Daoy (cell line): Measurements from ENCODE around the gene TOM1. TPM values are rescaled to one million over a fixed set of nuclear protein-coding genes. Genes with fewer than 3 reads are reported as not detected.

ENCODE experiments used
- DNase-seq: peaks from one replicate; pipeline ENCODE4 v3.0.0-alpha.2; 2015; ENCODE audit warnings: low read depth
- total RNA-seq: library from RNA; depleted of rRNA; stranded (reverse); fragments of >200 nt; shearing (Covaris generic); gene quantifications from 2 replicates; pipeline ENCODE4 v1.2.3, GENCODE V29; 2014

The TOM1 gene
- total RNA-seq, 1 experiment from 2014 or later, result 25.8 TPM

- no peak for DNase-seq
Measured at GRCh38 chr22:35324067-35324466, 24.4 kb downstream of the TOM1 start.

DNA sequence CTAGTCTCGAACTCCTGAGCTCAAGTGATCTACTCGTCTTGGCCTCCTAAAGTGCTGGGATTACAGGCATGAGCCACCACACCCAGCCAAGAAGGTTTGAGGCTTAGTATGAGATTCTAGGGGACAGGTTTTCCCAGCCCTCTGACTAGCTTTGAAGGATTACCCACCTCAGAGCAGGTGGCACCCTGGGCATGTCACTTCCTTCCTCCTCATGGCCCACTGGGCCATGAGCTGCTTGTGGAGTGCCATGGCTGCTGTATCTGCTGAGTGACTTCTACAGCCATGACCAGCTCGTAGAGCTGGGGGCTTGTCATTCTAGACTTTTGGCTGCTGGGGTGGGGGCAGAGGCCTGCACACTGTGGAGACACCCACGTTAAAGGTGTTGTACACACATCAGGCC, 25.1 kb downstream of the TOM1 start:
- no peak for DNase-seq

DNA sequence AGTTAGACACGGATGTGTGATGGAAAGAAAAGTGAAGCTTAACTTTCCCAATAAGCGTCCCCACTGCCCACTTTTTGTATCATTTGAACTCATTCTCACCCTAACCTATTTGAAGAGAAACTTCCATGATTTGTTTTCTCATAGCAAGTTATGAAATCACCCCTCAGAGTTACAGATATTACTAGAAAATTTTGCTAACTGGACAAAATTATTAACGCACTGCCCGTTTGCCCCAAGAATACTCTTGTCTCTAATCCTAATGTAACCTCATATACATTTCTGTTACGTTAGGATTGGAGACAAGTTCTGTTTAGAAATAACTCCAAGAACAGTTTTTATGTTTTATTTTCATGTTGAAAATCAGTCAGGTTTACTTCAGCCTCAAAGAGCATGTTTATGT, 25.5 kb downstream of the TOM1 start:
- no peak for DNase-seq

GRCh38 chr22:35326854-35327562, 27.3 kb downstream of the TOM1 start:
- DNase-seq, result no peak

- DNase-seq, result no peak
Measured at GRCh38 chr22:35327690-35328471, 28.2 kb downstream of the TOM1 start.

GRCh38 chr22:35328472-35328885, 28.8 kb downstream of the TOM1 start:
- no peak for DNase-seq

DNA sequence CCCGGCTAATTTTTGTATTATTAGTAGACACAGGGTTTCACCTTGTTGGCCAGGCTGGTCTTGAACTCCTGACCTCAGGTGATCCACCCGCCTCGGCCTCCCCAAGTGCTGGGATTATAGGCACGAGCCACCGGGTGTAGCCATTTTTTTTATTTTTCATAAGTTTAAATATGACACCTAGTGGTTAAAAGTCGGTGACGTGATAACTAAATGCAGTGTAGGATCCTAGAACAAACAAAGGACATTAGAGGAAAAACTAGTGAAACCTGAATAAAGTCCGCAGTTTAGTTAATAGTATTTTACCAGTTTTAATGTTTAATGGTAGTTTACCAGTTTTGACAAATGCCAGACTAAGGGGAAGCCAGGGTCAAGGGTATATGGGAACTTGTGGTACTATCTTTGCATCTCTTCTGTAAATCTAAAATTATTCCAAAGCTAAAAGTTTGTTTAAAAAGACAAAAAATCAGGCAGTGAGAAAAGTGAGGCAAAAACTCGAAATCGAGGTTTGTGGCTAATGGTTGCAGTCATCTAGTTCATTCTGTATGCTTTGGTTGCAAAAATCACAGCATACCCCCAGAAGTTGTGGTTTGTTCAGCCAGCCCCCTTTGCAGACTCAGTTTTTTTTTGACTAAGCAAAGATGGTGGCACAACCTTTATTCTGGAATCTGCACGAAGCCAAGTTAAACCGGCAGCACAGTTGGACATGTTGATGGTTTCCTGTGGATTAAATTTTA, 29.6 kb downstream of the TOM1 start:
- no peak for DNase-seq

DNA sequence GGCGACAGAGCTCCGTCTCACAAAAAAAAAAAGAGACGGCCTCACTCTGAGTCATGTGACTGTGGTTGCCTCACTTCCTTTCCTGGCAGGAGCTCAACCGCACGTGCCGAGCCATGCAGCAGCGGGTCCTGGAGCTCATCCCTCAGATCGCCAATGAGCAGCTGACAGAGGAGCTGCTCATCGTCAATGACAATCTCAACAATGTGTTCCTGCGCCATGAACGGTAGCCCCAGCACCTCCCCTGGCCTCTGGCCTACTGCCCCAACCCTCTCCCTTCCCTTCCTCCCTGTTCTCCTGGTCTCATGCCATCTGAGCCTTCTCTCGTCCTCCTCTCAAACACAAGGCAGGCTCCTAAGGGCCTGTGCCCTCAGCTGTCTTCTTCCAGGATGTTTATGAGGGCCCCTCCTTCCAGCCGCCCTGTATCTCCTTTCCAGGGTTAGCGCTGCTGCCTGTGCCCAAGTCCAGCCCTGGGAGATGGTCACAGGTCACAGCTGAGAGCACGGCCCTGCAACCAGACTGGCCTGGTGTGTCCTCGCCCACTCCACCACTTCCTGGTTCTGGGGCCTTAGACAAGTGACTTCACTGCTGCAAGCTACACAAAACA, 30.7 kb downstream of the TOM1 start:
- peak; percentile 51 for DNase-seq

DNA sequence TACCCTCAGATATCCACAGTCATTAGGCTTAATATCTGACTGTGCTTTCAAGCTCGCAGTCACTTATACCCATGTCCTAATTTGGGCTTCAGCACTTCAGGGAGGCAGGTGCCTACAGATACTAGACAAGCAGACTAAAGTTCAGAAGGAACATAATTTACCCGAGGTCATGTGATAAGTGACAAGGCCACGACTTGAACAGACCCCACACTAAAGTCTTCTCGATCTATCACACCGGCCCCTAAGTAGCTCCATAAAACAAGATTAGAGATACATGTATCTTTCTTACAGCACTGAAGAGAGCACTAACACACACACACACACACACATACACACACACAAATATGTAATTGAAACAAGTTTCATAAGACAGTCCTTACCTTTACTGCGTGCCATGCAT, 32.6 kb downstream of the TOM1 start:
- DNase-seq, result no peak

- DNase-seq, result no peak
Measured at GRCh38 chr22:35333220-35333619, 33.5 kb downstream of the TOM1 start.

- no peak for DNase-seq
Measured at GRCh38 chr22:35334004-35334403, 34.3 kb downstream of the TOM1 start.

GRCh38 chr22:35335468-35335867, 35.8 kb downstream of the TOM1 start:
- no peak for DNase-seq

DNA sequence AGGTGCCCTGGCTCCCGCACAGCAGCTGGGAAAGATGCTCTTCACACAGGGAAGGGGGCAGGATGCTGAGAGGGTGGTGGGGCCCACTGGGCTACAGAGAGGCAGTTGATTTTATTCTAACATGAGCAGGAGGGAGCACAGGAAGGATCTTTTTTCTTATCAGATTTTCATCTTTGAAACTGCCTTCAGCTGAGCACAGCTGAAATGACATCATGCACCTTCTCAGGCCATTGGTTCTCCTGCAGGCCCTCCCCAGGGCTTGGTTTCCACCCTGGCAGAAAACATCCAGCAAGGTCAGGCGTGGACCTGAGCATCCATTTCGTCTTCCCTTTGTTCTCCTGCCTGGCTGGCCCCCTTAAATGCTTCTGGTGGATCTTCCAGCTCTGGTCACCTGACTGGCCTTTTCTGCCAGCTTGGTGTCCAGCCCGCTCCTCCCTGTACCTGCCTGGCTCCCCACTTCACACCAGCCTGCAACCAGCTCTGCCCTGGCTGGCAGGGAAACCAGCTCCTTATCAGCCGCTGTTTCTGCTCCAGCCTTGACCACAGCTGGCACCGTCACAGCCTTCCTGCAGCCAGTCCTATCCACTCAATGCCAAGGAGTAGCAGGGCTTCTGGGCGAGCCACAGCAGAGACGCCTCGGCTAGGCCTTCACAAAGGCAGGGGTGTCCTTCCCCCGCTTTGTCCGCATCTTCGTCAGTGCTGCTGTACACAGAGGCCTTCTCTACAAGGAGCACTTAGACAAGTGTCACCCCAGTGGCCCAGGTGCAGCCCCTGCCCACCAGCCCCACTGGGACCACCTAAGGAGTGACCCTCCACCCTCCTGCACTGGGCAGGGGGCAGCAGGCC, 36.5 kb downstream of the TOM1 start:
- no peak for DNase-seq

GRCh38 chr22:35337932-35338331, 38.2 kb downstream of the TOM1 start:
- DNase-seq, result peak; percentile 29

DNA sequence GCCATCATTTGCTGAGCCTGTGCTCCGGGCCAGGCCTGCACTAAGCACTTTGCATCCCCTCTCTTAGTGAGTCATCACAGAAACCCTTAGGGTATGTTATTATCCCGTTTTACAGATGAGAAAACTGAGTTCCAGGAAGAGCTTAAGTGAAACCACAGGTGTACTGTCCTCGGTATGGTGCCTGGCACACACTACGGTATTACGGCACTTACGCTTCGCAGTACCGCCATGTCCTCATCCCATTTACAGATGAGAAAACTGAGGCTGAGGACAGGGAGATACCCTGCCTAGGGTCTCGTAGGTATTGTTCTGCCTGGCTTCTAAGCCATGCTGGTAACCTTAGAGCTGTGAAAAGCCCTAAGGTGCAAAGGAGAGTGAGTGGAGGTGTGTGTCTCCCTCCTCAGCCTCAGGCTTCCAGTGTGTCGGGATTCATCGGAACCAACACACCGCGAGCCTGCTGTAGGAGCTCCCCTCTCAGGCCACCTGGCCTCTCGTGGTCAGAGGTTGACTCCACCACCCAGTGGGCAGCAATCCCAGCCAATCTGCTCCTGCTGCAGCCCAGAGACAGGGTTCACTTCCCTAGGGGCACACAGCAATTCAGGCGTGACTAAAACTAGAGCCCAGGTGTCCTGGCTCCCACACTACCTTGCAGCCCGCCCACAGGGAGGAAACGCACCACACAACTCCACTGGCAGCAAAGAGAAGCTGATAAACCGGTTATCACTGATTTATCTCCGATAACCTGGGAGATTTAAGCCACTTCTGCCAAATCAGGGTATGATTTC, 41.6 kb downstream of the TOM1 start:
- no peak for DNase-seq

- no peak for DNase-seq
Measured at GRCh38 chr22:35342390-35342789, 42.7 kb downstream of the TOM1 start.

- DNase-seq, result no peak
Measured at GRCh38 chr22:35343664-35344550, 44.2 kb downstream of the TOM1 start.

GRCh38 chr22:35344956-35345690, 45.4 kb downstream of the TOM1 start:
- DNase-seq, result no peak
